NOMO-1 treated with dmso at 0.1 percent for 144 hours (cell line): ENCODE results near the gene LSM7.
"Not testable (repeated sequence)": the region's sequence is repeated elsewhere in the genome, so short reads cannot be mapped to it uniquely, and the experiment has no call there.

Experiments
- DNase-seq: peaks from one replicate; lab custom pipeline; 2025; ENCODE audit not compliant: unreplicated experiment; lab: John Stamatoyannopoulos, UW

LSM7 gene

GRCh38 chr19:2281265-2282061, 46.9 kb downstream of the LSM7 start:
- not testable (repeated sequence) for DNase-seq

GRCh38 chr19:2280633-2281264, 47.6 kb downstream of the LSM7 start:
- no peak for DNase-seq

- no peak for DNase-seq
Observed at GRCh38 chr19:2278459-2279158, 49.8 kb downstream of the LSM7 start.

- DNase-seq, result no peak
Observed at GRCh38 chr19:2277138-2277537, 51.2 kb downstream of the LSM7 start.

GRCh38 chr19:2276429-2276986, 51.9 kb downstream of the LSM7 start:
- no peak for DNase-seq

GRCh38 chr19:2275588-2276428, 52.6 kb downstream of the LSM7 start:
- DNase-seq, result no peak

- DNase-seq, result peak; percentile 46
Observed at GRCh38 chr19:2274931-2275535, 53.4 kb downstream of the LSM7 start.

GRCh38 chr19:2274185-2274711, 54.1 kb downstream of the LSM7 start:
- DNase-seq, result no peak

- peak; percentile 85 for DNase-seq
Observed at GRCh38 chr19:2273356-2274184, 54.8 kb downstream of the LSM7 start.
